Measurements from ENCODE around the gene FGD5. TPM values are rescaled to one million over a fixed set of nuclear protein-coding genes. Genes with fewer than 3 reads are reported as not detected.

FGD5 gene
- polyA plus RNA-seq, 1 of the 3 experiments (the other 2 are of a cell fraction), result not detected

DNA sequence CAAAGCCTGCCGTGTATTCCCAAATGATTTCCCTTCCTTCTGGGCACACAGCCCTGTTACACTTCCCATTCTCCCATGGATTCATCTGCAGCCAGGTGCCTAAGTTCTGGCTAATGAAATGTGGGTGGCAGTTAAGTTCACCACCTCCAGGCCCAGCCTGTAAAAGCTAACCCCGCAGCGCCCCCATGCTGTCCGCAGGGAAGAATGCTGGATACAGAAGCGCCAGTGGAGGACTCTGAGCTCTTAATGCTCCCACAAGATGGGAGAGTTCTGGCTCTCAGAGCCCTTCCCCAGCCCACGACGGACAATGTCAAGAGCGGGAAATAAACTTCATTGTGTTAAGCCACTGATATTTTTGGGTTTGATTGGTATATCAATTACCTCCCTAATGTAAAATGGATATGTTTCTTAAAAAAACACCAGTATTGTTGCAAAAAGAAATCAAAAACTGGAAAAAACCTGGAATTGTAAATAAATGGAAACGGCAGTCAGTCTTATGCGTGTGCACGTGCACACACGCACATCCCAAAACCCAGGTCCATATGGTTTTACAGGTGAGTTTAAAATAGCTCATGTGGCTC, 37.7 kb upstream of the FGD5 start:
- Histone ChIP-seq H3K79me2 (ENCODE audit: insufficient read depth) (no peaks in the 10 kb centered on the region), H3K9me2 (no peaks in the 10 kb centered on the region), H3K27ac (ENCODE audit: low read depth in 2 of 2, low read length in 1 of 2) (no peak overlapping the region), H3K36me3 (replicated peaks in 1 of 2; ENCODE audit: control insufficient read depth in 1 of 2, insufficient read depth in 2 of 2, low read length in 1 of 2) (no peaks in the 10 kb centered on the region), H3K27me3 (ENCODE audit: insufficient read depth) (no peaks in the 10 kb centered on the region), H3K4me1 (ENCODE audit: control insufficient read depth in 1 of 2, insufficient read depth in 2 of 2, low read depth in 1 of 2, low read length in 1 of 2) (peaks cover 0 to 15% of the 10 kb centered on the region in 2 experiments; a peak in 1 of 4 replicates), H3K9me3 (peaks cover 11% of the 10 kb centered on the region; the same call in 1 of the 2 replicates), H4K20me1 (ENCODE audit: insufficient read depth) (no peaks in the 10 kb centered on the region), H3K9ac (no peak overlapping the region), H3F3A (replicated peaks; ENCODE audit: insufficient read depth) (no peaks in the 10 kb centered on the region), H3K4me2 (no peak overlapping the region), H3K4me3 (ENCODE audit: low read depth in 2 of 2, low read length in 1 of 2) (no peak overlapping the region; a peak in 1 of 4 replicates), H2AFZ (ENCODE audit: low read depth) (no peak overlapping the region)
- no peak for DNase-seq
- TF ChIP-seq CHD2 (IDR thresholded peaks at IDR 0.05; ENCODE audit: low read length, partially characterized antibody) (no peak), RXRA (IDR thresholded peaks at IDR 0.05; ENCODE audit: borderline replicate concordance, low read depth) (no peak), SMC3 (IDR thresholded peaks at IDR 0.05; ENCODE audit: low read depth, low read length) (peak; percentile 35; the same call in 1 of the 2 replicates), RAD21 (IDR thresholded peaks at IDR 0.05; ENCODE audit: low read length) (peak; percentile 70), MXI1 (IDR thresholded peaks at IDR 0.05; ENCODE audit: low read depth, low read length) (no peak)
- TF ChIP-seq, protein P1, sequence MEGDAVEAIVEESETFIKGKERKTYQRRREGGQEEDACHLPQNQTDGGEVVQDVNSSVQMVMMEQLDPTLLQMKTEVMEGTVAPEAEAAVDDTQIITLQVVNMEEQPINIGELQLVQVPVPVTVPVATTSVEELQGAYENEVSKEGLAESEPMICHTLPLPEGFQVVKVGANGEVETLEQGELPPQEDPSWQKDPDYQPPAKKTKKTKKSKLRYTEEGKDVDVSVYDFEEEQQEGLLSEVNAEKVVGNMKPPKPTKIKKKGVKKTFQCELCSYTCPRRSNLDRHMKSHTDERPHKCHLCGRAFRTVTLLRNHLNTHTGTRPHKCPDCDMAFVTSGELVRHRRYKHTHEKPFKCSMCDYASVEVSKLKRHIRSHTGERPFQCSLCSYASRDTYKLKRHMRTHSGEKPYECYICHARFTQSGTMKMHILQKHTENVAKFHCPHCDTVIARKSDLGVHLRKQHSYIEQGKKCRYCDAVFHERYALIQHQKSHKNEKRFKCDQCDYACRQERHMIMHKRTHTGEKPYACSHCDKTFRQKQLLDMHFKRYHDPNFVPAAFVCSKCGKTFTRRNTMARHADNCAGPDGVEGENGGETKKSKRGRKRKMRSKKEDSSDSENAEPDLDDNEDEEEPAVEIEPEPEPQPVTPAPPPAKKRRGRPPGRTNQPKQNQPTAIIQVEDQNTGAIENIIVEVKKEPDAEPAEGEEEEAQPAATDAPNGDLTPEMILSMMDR (IDR thresholded peaks at IDR 0.05), result peak; percentile 34; the same call in 1 of the 2 replicates
- ChIA-PET POLR2A (interaction anchor here (1.1 kb wide), 1 partner anchor 130 kb away, joined by 5 read pairs; the partner anchor contains the start of gene CCDC174), CTCF (interaction anchor here (0.8 to 4.8 kb wide), 18 partner anchors 10 to 232 kb away, joined by 3 to 30 read pairs (median 4); partner anchors contain the start of gene C3orf20)
- 51% methylated on average over 12 of the region's 12 CpGs for WGBS (ENCODE audit: low lambda C conversion rate)

- no peak overlapping the region for H3K4me2 ChIP-seq
- CTCF ChIA-PET, result interaction anchor here (0.9 to 5.6 kb wide), 10 partner anchors 10 to 274 kb away, joined by 3 to 30 read pairs (median 8); partner anchors contain the start of gene C3orf20
- no peak overlapping the region for H3K9ac ChIP-seq
- H4K20me1 ChIP-seq (ENCODE audit: insufficient read depth), result no peaks in the 10 kb centered on the region
- POLR2A ChIA-PET, result interaction anchor here (1.0 kb wide), 1 partner anchor 130 kb away, joined by 5 read pairs; no protein-coding TSS in a partner anchor
- peak; percentile 59 for DNase-seq
- H3K4me1 ChIP-seq (ENCODE audit: control insufficient read depth in 1 of 2, insufficient read depth in 2 of 2, low read depth in 1 of 2, low read length in 1 of 2), result peaks cover 0 to 15% of the 10 kb centered on the region in 2 experiments; a peak in 1 of 4 replicates
- TF ChIP-seq GATA2 (CRISPR knock-in tag; IDR thresholded peaks at IDR 0.05) (peak; percentile 63; the same call in 1 of the 2 replicates), EP300 (IDR thresholded peaks at IDR 0.05; ENCODE audit: borderline replicate concordance in 1 of 2, low read depth in 1 of 2, low read length in 1 of 2) (peak in 1 of 2 experiments; percentile 52; a peak in 2 of 4 replicates), TEAD4 (IDR thresholded peaks at IDR 0.05; ENCODE audit: borderline replicate concordance, insufficient read depth) (no peak)
- no peaks in the 10 kb centered on the region for H3K27me3 ChIP-seq (ENCODE audit: insufficient read depth)
- H2AFZ ChIP-seq (ENCODE audit: low read depth), result no peak overlapping the region
- no peaks in the 10 kb centered on the region for H3K36me3 ChIP-seq (replicated peaks in 1 of 2; ENCODE audit: control insufficient read depth in 1 of 2, insufficient read depth in 2 of 2, low read length in 1 of 2)
- no peaks in the 10 kb centered on the region for H3F3A ChIP-seq (replicated peaks; ENCODE audit: insufficient read depth)
- H3K27ac ChIP-seq (ENCODE audit: low read depth in 2 of 2, low read length in 1 of 2), result peak overlapping the region in 1 of 2 experiments; percentile 89; a peak in 2 of 4 replicates
- WGBS (ENCODE audit: low lambda C conversion rate), result 27% methylated on average over 2 of the region's 2 CpGs
- H3K79me2 ChIP-seq (ENCODE audit: insufficient read depth), result no peaks in the 10 kb centered on the region
- H3K9me3 ChIP-seq, result peaks cover 11% of the 10 kb centered on the region; the same call in 1 of the 2 replicates
- no peaks in the 10 kb centered on the region for H3K9me2 ChIP-seq
- H3K4me3 ChIP-seq (ENCODE audit: low read depth in 2 of 2, low read length in 1 of 2), result no peak overlapping the region
These were observed 35.2 kb upstream of the FGD5 start for GRCh38 chr3:14783480-14784086.

Measured in SK-N-SH (cell line).